ENCODE data around the gene KANK2.
"Not testable (repeated sequence)": the region's sequence is repeated elsewhere in the genome, so short reads cannot be mapped to it uniquely, and the experiment has no call there.

The KANK2 gene

GRCh38 chr19:11145536-11145924 is 51.8 kb downstream of the KANK2 start:
- no peak for DNase-seq (ENCODE audit: low read depth)
- TF ChIP-seq CTCF (IDR thresholded peaks at IDR 0.05; ENCODE audit: low read depth, low read length) (no peak), MYC (IDR thresholded peaks at IDR 0.05; ENCODE audit: low read depth, low read length) (no peak), POLR2A (IDR thresholded peaks at IDR 0.05; ENCODE audit: extremely low read depth, insufficient read length) (no peak), MAX (IDR thresholded peaks at IDR 0.05; ENCODE audit: low read depth, low read length) (no peak)

GRCh38 chr19:11142528-11143171 is 54.7 kb downstream of the KANK2 start:
- H3K4me3 ChIP-seq (ENCODE audit: low read depth, low read length), result no peak overlapping the region
- no peak for TF ChIP-seq MYC (IDR thresholded peaks at IDR 0.05; ENCODE audit: low read depth, low read length)
- TF ChIP-seq MAX (IDR thresholded peaks at IDR 0.05; ENCODE audit: low read depth, low read length), result no peak
- no peak for TF ChIP-seq CTCF (IDR thresholded peaks at IDR 0.05; ENCODE audit: low read depth, low read length)
- TF ChIP-seq POLR2A (IDR thresholded peaks at IDR 0.05; ENCODE audit: extremely low read depth, insufficient read length), result no peak
- no peak for DNase-seq (ENCODE audit: low read depth)

More at GRCh38 chr19:11145536-11145924, 51.8 kb downstream of the KANK2 start:
- no peak overlapping the region for H3K4me3 ChIP-seq (ENCODE audit: low read depth, low read length)

GRCh38 chr19:11141937-11142527 is 55.3 kb downstream of the KANK2 start:
- H3K4me3 ChIP-seq (ENCODE audit: low read depth, low read length), result no peak overlapping the region
- TF ChIP-seq MAX (IDR thresholded peaks at IDR 0.05; ENCODE audit: low read depth, low read length), result no peak
- no peak for TF ChIP-seq POLR2A (IDR thresholded peaks at IDR 0.05; ENCODE audit: extremely low read depth, insufficient read length)
- no peak for TF ChIP-seq CTCF (IDR thresholded peaks at IDR 0.05; ENCODE audit: low read depth, low read length)
- no peak for TF ChIP-seq MYC (IDR thresholded peaks at IDR 0.05; ENCODE audit: low read depth, low read length)
- no peak for DNase-seq (ENCODE audit: low read depth)

- H3K4me3 ChIP-seq (ENCODE audit: low read depth, low read length), result no peak overlapping the region
- TF ChIP-seq MYC (IDR thresholded peaks at IDR 0.05; ENCODE audit: low read depth, low read length) (no peak), MAX (IDR thresholded peaks at IDR 0.05; ENCODE audit: low read depth, low read length) (no peak), POLR2A (IDR thresholded peaks at IDR 0.05; ENCODE audit: extremely low read depth, insufficient read length) (no peak), CTCF (IDR thresholded peaks at IDR 0.05; ENCODE audit: low read depth, low read length) (no peak)
- no peak for DNase-seq (ENCODE audit: low read depth)
These were observed 56.4 kb downstream of the KANK2 start for GRCh38 chr19:11140896-11141295.

GRCh38 chr19:11140023-11140538 is 57.3 kb downstream of the KANK2 start:
- not testable (repeated sequence) for DNase-seq (ENCODE audit: low read depth); H3K4me3 ChIP-seq (ENCODE audit: low read depth, low read length)

- DNase-seq (ENCODE audit: low read depth), result peak; percentile 81
- TF ChIP-seq POLR2A (IDR thresholded peaks at IDR 0.05; ENCODE audit: extremely low read depth, insufficient read length), result no peak
- no peak for TF ChIP-seq MYC (IDR thresholded peaks at IDR 0.05; ENCODE audit: low read depth, low read length)
- no peak for TF ChIP-seq MAX (IDR thresholded peaks at IDR 0.05; ENCODE audit: low read depth, low read length)
- no peak overlapping the region for H3K4me3 ChIP-seq (ENCODE audit: low read depth, low read length)
These were observed 58.6 kb downstream of the KANK2 start for GRCh38 chr19:11138601-11139300.

Data from NB4 (cell line).